ENCODE data around the gene LRRC75A. TPM values are rescaled to one million over a fixed set of nuclear protein-coding genes. Genes with fewer than 3 reads are reported as not detected.

Gene LRRC75A
- total and polyA plus RNA-seq, 2 of the 13 experiments (the other 11 are each of a cell fraction or from before 2014, with no cell fraction given), result 0.03 TPM; not detected in 1

GRCh38 chr17:16415031-16415924 is 76.7 kb downstream of the LRRC75A start, which contains the start of gene TRPV2 (continued):
- TF ChIP-seq PRDM10 (CRISPR knock-in tag; IDR thresholded peaks at IDR 0.05; ENCODE audit: low read depth) (0 out of 2 replicates have a peak, but pooled peaks have one; percentile 21), CHD2 (IDR thresholded peaks at IDR 0.05; ENCODE audit: low read depth, low read length) (no peak; the same call in 1 of the 2 replicates), XRCC5 (optimal IDR thresholded peaks at IDR 0.05; ENCODE audit: low read length) (peak; percentile 89), GATAD2A (CRISPR knock-in tag; IDR thresholded peaks at IDR 0.05) (0 out of 2 replicates have a peak, but pooled peaks have one; percentile 4), TFDP2 (CRISPR knock-in tag; IDR thresholded peaks at IDR 0.05) (0 out of 2 replicates have a peak, but pooled peaks have one; percentile 11), ZNF33A (CRISPR knock-in tag; IDR thresholded peaks at IDR 0.05; ENCODE audit: borderline replicate concordance) (no peak), PHF20 (CRISPR knock-in tag; IDR thresholded peaks at IDR 0.05) (no peak), SRY (CRISPR knock-in tag; IDR thresholded peaks at IDR 0.05) (0 out of 2 replicates have a peak, but pooled peaks have one; percentile 38), HMG20B (CRISPR knock-in tag; conservative IDR thresholded peaks at IDR 0.05) (no peak), ZFP91 (CRISPR knock-in tag; IDR thresholded peaks at IDR 0.05; ENCODE audit: borderline replicate concordance) (peak; percentile 46), ZBTB39 (CRISPR knock-in tag; IDR thresholded peaks at IDR 0.05) (no peak), NR0B2 (CRISPR knock-in tag; IDR thresholded peaks at IDR 0.05) (0 out of 2 replicates have a peak, but pooled peaks have one; percentile 41), RBAK (CRISPR knock-in tag; IDR thresholded peaks at IDR 0.05) (no peak), ZFP36 (IDR thresholded peaks at IDR 0.05; ENCODE audit: borderline replicate concordance, low read depth, low read length, partially characterized antibody) (no peak), PREB (CRISPR knock-in tag; IDR thresholded peaks at IDR 0.05) (no peak)
